ENCODE data around the gene GDF2. TPM values are rescaled to one million over a fixed set of nuclear protein-coding genes. Genes with fewer than 3 reads are reported as not detected.

The GDF2 gene
- total and polyA plus RNA-seq, 4 donors, result not detected

- 96% methylated on average over 22 of the region's 22 CpGs for WGBS, 2 donors
- no peak for ATAC-seq (ENCODE audit: insufficient read depth, low FRiP score)
- Histone ChIP-seq H3K4me1 (ENCODE audit: control insufficient read depth in 5 of 5, insufficient read depth in 5 of 5, low read length in 5 of 5) (peaks cover 0 to 14% (median 3%) of the 10 kb centered on the region in 5 donors), H3K27me3 (ENCODE audit: control insufficient read depth in 3 of 3, insufficient read depth in 3 of 3, low read length in 2 of 3) (no peaks in the 10 kb centered on the region), H3K36me3 (ENCODE audit: control insufficient read depth in 4 of 4, insufficient read depth in 4 of 4, low read length in 4 of 4) (no peaks in the 10 kb centered on the region), H3K4me3 (no peak overlapping the region), H3K9me3 (ENCODE audit: control insufficient read depth in 4 of 4, insufficient read depth in 3 of 4, low read length in 3 of 4) (no peaks in the 10 kb centered on the region), H3K9ac (ENCODE audit: insufficient read depth in 1 of 2, low read length in 2 of 2) (no peak overlapping the region), H3K27ac (ENCODE audit: low read depth in 1 of 2, low read length in 1 of 2) (no peak overlapping the region)
- TF ChIP-seq CTCF (IDR thresholded peaks at IDR 0.05; ENCODE audit: control extremely low read depth, extremely low read depth), result no peak
- no peak for DNase-seq
These were observed 27.3 kb downstream of the GDF2 start for GRCh38 chr10:47349516-47349915.

- H3K36me3 ChIP-seq (ENCODE audit: control insufficient read depth in 4 of 4, insufficient read depth in 4 of 4, low read length in 4 of 4), result no peaks in the 10 kb centered on the region
These were observed 27.7 kb downstream of the GDF2 start for GRCh38 chr10:47349941-47350371.

GRCh38 chr10:47350671-47351640, 28.7 kb downstream of the GDF2 start:
- peaks cover 0 to 13% (median 3%) of the 10 kb centered on the region in 5 donors for H3K4me1 ChIP-seq (ENCODE audit: control insufficient read depth in 5 of 5, insufficient read depth in 5 of 5, low read length in 5 of 5)
- TF ChIP-seq CTCF (IDR thresholded peaks at IDR 0.05; ENCODE audit: control extremely low read depth, extremely low read depth), result no peak
- no peaks in the 10 kb centered on the region for H3K27me3 ChIP-seq (ENCODE audit: control insufficient read depth in 3 of 3, insufficient read depth in 3 of 3, low read length in 2 of 3)
- H3K27ac ChIP-seq (ENCODE audit: low read depth in 1 of 2, low read length in 1 of 2), result no peak overlapping the region
- ATAC-seq (ENCODE audit: insufficient read depth, low FRiP score) (no peak), DNase-seq (no peak)
- no peak overlapping the region for H3K9ac ChIP-seq (ENCODE audit: insufficient read depth in 1 of 2, low read length in 2 of 2)
- H3K9me3 ChIP-seq (ENCODE audit: control insufficient read depth in 4 of 4, insufficient read depth in 3 of 4, low read length in 3 of 4), result no peaks in the 10 kb centered on the region
- 94 to 97% methylated on average over 39 of the region's 39 CpGs for WGBS, 2 donors
- no peaks in the 10 kb centered on the region for H3K36me3 ChIP-seq (ENCODE audit: control insufficient read depth in 4 of 4, insufficient read depth in 4 of 4, low read length in 4 of 4)
- no peak overlapping the region for H3K4me3 ChIP-seq

More at GRCh38 chr10:47349941-47350371, 27.7 kb downstream of the GDF2 start:
- Histone ChIP-seq H3K9me3 (ENCODE audit: control insufficient read depth in 4 of 4, insufficient read depth in 3 of 4, low read length in 3 of 4) (no peaks in the 10 kb centered on the region), H3K27ac (ENCODE audit: low read depth in 1 of 2, low read length in 1 of 2) (no peak overlapping the region), H3K9ac (ENCODE audit: insufficient read depth in 1 of 2, low read length in 2 of 2) (no peak overlapping the region), H3K4me1 (ENCODE audit: control insufficient read depth in 5 of 5, insufficient read depth in 5 of 5, low read length in 5 of 5) (peaks cover 0 to 14% (median 3%) of the 10 kb centered on the region in 5 donors), H3K27me3 (ENCODE audit: control insufficient read depth in 3 of 3, insufficient read depth in 3 of 3, low read length in 2 of 3) (no peaks in the 10 kb centered on the region), H3K4me3 (no peak overlapping the region)
- ATAC-seq (ENCODE audit: insufficient read depth, low FRiP score) (no peak), DNase-seq (no peak)
- 97 to 98% methylated on average over 31 of the region's 31 CpGs for WGBS, 2 donors
- no peak for TF ChIP-seq CTCF (IDR thresholded peaks at IDR 0.05; ENCODE audit: control extremely low read depth, extremely low read depth)

All from lung (tissue), 12 donors.